HG02623 (cell line): ENCODE results near the gene VRTN.
"Not testable (repeated sequence)": the region's sequence is repeated elsewhere in the genome, so short reads cannot be mapped to it uniquely, and the experiment has no call there.

Experiments used
- ATAC-seq: cut with Tn5 transposase; IDR thresholded peaks from one replicate; pipeline ENCODE4 v1.9.1; 2021; ENCODE audit warnings: moderate library complexity; ENCODE audit not compliant: unreplicated experiment

VRTN gene

DNA sequence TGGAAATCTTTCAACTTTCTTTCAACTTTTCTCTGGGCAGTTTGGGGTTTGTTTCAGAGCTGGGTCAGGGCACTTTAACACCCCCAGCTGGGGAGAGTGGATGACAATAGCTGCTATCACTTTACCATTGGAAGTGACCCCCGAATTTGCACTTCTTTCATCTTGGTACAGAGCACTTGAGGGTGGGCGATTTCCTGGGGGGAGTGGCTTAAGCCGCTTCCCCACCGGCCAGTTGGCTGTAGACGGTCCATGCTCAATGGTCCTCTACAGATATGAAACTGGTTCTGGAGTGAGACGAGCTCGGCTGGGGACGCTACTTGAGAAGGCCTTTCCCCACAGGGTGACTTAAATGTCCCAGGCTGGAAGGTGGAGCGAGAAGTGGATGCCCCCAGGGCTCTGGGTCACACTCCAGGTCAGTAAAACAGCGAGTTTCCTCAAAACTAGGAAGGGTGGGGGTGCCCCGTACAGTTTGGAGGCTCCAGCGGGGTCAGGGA, at the start of gene VRTN:
Gene VRTN (plus strand): TSS at position 231 of the 494 bp plus-strand sequence. CDS start 8,313 bp downstream, outside the sequence.
- ATAC-seq, result no peak

GRCh38 chr14:74299061-74299545, 49.2 kb upstream of the VRTN start:
- ATAC-seq, result no peak

GRCh38 chr14:74301594-74302151, 46.6 kb upstream of the VRTN start:
- no peak for ATAC-seq

GRCh38 chr14:74302152-74302628, 46.1 kb upstream of the VRTN start:
- no peak for ATAC-seq

DNA sequence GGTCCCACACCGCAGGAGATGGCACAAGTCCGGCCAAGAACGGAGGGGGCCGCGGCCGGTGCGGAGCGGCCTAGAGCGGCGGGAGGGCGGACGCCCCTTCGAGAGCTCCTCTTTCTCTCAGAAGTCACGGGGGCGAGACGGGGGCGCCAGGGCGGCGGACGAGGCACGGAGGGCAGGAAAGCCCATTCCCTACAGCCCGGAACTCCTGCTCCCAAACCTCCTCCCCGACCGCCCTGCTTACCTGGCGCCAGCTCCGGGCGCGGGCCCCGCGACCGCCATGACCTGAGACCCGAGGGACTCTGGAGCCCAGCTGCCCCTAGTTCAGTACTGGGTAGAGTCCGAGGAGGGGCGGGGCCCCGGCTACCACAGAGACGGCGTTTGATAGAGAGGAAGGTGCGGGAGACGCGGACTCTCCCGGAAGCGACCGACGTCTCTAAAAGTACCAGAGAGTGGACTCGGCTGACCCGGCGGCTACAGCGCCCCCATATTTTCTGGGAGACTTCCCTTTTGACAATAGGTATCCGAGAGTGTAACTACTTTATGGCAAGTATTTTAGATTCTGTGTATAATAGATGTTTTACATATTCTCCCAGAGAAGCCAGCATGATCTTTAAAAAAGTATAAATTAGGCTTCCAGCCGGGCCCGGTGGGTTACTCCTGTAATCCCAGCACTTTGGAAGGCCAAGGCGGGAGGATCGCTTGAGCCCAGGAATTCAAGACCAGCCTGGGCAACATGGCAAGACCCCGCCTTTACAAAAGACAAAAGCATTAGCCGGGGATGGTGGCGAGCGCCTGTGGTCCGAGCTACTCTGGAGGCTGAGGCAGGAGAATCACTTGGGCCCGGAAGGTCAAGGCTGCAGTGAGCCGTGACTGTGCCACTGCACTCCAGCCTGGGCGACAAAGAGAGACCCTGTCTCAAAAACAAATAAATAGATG, 45.4 kb upstream of the VRTN start, which contains the start of gene ABCD4:
Gene ABCD4 (minus strand): TSS at position 301 of the 936 bp plus-strand sequence. CDS start 22 bp downstream, at position 279.
- peak; percentile 95 for ATAC-seq

- ATAC-seq, result no peak
These were observed 39.6 kb upstream of the VRTN start for GRCh38 chr14:74308695-74309094.

DNA sequence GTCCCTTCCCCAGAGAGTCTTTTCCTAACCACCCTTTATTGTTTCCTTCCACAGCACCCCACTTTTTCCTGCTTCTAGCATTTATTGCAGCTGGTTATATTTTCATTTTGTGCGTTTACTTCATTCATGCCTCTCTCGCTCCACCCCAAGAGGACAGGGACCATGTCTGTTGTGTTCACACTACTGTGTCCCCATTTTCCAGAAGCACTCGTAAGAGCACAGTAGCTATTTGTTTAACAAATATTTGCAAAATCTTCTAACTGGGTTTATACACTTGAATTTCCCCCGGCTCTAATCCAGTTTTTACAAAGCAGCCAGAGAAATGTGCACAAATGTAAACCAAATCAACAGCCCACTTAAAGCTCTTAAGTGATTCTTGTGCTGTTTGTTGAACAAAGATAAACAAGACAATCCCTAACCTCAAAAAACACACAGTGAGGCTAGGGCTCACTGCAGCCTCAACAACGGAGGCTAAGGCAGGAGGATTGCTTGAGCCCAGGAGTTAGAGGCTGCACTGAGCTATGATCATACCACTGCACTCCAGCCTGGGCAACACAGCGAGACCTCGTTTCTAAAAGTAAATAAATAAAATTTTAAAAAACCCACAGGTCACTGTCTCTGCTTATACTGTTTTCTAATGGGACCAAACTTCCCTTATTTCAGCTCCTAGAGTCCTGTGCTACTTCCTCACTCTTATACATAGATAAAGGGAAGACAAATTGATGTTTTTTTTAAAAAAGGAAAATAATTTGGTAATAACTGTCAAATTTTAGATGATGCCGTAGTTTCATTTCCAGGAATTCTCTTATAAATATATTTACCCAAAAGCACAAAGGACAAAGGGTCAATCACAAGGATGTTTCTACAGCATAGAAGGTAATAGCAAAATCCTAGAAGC, 38.9 kb upstream of the VRTN start:
- ATAC-seq, result no peak

- no peak for ATAC-seq
These were observed 36.1 kb upstream of the VRTN start for GRCh38 chr14:74312161-74312560.

DNA sequence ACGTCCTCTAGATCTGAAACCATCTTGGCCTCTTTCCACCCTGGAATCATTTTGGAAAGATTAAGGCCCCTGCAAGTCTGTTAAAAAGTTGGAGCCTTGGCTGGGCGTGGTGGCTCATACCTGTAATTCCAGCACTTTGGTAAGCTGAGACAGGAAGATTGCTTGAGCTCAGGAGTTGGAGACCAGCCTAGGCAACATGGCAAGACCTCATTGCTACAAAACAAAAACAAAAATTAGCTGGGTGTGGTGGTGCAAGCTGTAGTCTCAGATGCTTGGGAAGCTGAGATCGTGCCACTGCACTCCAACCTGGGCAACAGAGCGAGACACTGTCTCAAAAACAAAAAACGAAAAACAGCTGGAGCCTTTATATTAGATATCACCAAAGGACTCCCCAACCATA, 34.7 kb upstream of the VRTN start:
- ATAC-seq, result no peak

GRCh38 chr14:74314576-74314975, 33.7 kb upstream of the VRTN start:
- ATAC-seq, result no peak

DNA sequence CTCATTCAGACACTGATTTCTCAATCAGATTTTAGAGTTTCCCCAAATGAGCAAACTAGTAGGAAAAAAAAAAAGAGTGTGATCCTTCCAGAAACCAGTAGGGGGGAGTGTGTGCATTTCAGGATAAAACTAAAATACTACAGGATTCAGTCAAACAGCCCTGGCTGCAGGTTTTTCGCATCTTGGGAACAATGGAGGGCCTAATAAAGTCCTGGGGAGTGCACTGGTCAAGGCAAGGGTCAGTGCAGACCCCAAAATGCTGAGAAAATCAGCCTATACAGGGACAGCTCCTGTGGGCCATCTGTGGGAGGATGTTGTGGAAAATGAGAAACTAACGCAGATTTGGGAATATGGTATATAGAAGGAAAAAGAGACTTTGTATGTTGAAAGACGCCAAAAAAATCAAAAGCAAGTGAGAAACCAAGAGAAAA, 23.3 kb upstream of the VRTN start:
- no peak for ATAC-seq

DNA sequence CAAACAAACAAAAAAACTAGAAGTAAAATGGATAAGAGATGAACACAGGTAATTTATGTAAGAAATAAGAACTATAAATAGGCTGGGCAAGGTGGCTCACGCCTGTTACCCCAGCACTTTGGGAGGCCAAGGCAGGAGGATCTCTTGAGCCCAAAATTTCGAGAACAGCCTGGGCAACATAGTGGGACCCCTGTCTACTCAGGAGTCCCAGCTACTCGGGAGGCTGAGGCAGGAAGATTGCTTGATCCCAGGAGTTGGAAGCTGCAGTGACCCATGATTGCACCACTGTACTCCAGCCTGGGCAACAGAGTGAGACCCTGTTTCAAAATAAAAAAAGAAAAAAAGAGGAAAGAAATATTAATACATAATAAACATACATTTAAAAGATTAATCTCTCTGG, 22.8 kb upstream of the VRTN start:
- no peak for ATAC-seq

DNA sequence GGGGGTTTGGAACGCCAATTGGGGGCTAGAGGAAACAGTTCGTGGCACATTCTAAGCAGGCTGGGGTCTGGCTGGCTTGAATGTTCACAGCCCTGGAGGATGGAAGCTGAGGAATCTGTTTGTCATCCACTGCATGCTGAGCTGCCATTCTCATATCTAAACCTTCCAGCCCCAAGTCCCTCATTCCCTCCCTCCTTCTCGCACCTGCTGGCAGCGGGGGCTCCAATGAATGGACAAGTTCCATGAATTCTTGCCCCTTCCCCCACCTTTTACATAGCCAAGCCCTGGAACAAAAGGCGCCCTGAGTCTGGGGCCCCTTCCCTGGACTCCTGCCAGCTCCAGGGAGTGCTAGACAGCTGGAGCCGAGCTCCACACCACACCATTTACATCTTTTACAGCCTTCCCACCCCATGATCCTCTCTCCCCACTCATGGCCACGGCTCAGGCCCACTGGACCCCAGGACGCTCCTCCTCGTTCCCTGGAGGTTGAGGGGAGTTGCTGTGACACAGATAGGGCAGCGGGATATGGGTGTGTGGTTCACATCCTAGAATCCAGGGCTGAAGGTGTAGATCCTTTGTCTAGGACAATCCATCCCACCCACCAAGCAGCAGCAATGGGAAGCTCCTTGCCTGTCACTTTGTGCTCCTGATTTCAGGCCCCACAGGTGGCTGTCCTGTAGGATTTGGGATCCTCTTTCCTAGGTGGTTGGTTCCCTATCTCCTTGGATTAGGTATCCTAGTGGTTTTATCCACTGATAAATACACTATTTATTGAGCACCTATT, 21.7 kb upstream of the VRTN start:
- no peak for ATAC-seq

DNA sequence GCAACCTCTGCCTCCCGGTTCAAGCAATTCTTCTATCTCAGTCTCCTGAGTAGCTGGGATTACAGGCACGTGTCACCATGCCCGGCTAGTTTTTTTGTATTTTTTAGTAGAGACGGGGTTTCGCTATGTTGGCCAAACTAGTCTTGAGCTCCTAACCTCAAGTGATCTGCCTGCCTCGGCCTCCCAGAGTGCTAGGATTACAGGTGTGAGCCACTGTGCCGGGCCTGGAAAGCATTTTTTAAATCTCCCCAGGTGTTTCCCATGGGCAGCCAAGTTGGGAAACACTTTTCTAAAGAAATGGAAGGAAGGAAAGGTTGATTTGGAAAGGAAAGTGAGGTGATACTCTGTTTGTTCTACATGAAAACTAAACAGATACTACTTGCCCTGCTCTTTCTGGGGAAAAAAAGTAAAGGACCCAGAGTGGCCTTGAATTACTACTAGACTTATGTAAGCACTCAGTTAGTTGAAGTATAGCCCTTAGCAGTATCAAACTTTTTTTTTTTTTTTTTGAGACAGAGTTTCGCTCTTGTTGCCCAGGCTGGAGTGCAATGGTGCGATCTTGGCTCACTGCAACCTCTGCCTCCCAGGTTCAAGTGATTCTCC, 18.2 kb upstream of the VRTN start:
- not testable (repeated sequence) for ATAC-seq

DNA sequence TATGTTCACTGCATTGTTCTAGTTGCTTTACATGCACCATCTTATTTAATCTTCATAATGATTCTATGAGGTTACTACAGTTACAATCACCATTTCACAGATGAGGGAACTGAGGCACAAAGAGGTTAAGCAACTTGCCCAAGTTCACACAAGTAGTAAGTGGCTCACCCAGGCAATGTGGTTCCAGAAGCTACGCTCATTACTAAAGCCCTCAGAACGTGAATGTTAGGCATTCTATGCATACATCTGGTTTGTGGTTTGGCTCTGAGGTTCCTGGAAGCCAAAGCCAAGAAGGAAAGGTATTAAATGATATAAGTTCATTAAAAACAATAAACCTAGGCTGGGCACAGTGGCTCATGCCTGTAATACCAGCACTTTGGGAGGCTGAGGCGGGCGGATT, 14.4 kb upstream of the VRTN start:
- ATAC-seq, result no peak

DNA sequence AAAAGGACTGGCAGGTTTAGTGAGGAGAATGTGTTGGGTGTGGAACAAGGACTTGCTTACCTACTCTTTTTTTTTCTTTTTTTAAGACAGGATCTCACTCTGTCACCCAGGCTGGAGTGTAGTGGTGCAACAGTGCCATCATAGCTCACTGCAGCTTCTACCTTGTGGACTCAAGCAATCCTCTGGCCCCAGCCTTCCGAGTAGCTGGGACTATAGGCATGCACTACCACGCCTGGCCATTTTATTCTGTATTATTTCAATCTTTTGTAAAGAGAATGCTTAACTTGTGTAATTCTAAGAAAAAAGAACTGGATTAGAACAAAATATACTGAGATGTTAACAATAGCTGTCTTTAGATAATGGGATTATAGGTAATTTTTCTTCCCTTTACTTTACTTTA, 1.9 kb upstream of the VRTN start:
- ATAC-seq, result no peak

DNA sequence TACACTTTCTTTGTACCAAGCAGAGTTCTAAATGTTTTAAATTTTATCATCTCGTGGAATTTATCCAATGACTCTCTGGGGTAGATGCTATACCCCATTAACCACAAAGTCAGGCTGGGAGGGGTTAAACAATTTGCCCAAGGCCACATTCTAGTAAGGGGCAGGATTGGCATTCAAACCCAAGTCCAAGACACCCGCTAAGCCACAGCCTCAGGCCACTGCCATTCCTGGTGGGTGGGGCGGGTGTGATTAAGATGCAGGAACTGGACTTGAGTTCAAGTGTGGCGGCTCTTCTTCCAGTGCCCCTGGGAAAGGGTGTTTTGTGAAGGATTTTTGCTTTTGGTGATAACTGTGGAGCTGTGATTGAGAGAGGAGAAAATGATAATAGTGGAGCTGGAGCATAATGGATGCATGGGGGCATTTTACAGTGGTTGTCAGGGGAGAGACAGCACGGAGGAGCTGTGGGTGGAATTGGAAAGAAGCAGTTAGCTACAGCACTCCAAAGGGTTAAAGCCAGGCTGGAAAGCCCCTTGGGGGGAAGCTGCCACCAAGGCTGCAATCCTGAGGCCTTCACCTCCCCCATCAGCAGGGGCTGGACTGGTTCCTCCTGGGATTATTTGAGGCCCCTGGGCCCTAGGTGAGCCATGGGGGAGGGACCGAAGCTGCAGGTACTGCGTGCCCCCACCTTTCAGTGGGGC, 1.0 kb upstream of the VRTN start:
- ATAC-seq, result no peak

- ATAC-seq, result no peak
These were observed 523 bp upstream of the VRTN start for GRCh38 chr14:74347795-74348100.
